GM23338 (cell line): ENCODE measurements around the gene GJC2. TPM values are rescaled to one million over a fixed set of nuclear protein-coding genes. Genes with fewer than 3 reads are reported as not detected.

Experiments used
- ATAC-seq: fragments of 200-7000 bp; cut with Tn5 transposase; 3 replicates; pipeline ENCODE4 v1.9.1; 2020
- DNase-seq: peaks from one replicate; pipeline ENCODE4 v3.0.0-alpha.2; 2015; ENCODE audit warnings: low spot score
- H2AFZ ChIP-seq: fragments of 200-600 bp; sonication (generic); 2 replicates; pipeline ENCODE4 v1.8.0; 2016; ENCODE audit warnings: antibody characterized with exemption, mild to moderate bottlenecking, moderate library complexity
- H3F3A ChIP-seq: fragments of 200-600 bp; sonication (generic); replicated peaks from 2 replicates; pipeline ENCODE4 v1.8.0; 2017; ENCODE audit warnings: antibody characterized with exemption, mixed run types, low read depth
- H3K27ac ChIP-seq: fragments of 200-600 bp; sonication (generic); 2 replicates; pipeline ENCODE4 v1.6.1; 2016; ENCODE audit warnings: low read depth
- H3K27me3 ChIP-seq: fragments of 200-600 bp; sonication (generic); 2 replicates; pipeline ENCODE4 v1.8.0; 2016; ENCODE audit warnings: mild to moderate bottlenecking, mixed run types, moderate library complexity; ENCODE audit not compliant: insufficient read depth
- H3K36me3 ChIP-seq: fragments of 200-600 bp; sonication (generic); 2 replicates; pipeline ENCODE4 v1.8.0; 2016; ENCODE audit warnings: mild to moderate bottlenecking; ENCODE audit not compliant: insufficient read depth
- H3K4me1 ChIP-seq: fragments of 200-600 bp; sonication (generic); 2 replicates; pipeline ENCODE4 v1.8.0; 2016; ENCODE audit warnings: mild to moderate bottlenecking, moderate library complexity; ENCODE audit not compliant: insufficient read depth
- H3K4me2 ChIP-seq: fragments of 200-600 bp; sonication (generic); 2 replicates; pipeline ENCODE4 v1.7.1; 2017; ENCODE audit warnings: mixed run types
- H3K4me3 ChIP-seq: fragments of 200-600 bp; sonication (generic); 2 replicates; pipeline ENCODE4 v1.6.1; 2016; ENCODE audit warnings: mixed run types
- H3K79me2 ChIP-seq: fragments of 200-600 bp; sonication (generic); replicated peaks from 2 replicates; pipeline ENCODE4 v1.8.0; 2017; ENCODE audit warnings: mild to moderate bottlenecking; ENCODE audit not compliant: insufficient read depth
- H3K9me2 ChIP-seq: fragments of 200-600 bp; sonication (generic); 2 replicates; pipeline ENCODE4 v1.8.0; 2017; ENCODE audit not compliant: insufficient read depth
- H4K20me1 ChIP-seq: fragments of 200-600 bp; sonication (generic); replicated peaks from 2 replicates; pipeline ENCODE4 v1.8.0; 2017; ENCODE audit warnings: mild to moderate bottlenecking; ENCODE audit not compliant: insufficient read depth
- H3K27ac Mint-ChIP-seq: 2 replicates; pipeline ENCODE4 v1.8.0; 2020; ENCODE audit warnings: inconsistent platforms, mild to moderate bottlenecking, moderate library complexity, mixed read lengths
- H3K27me3 Mint-ChIP-seq: 3 replicates; pipeline ENCODE4 v1.8.0; 2022; ENCODE audit warnings: low read depth, mild to moderate bottlenecking, moderate library complexity, mixed read lengths, inconsistent platforms; ENCODE audit not compliant: insufficient read depth, poor library complexity
- H3K36me3 Mint-ChIP-seq: 3 replicates; pipeline ENCODE4 v1.8.0; 2021; ENCODE audit warnings: low read depth, mild to moderate bottlenecking, inconsistent platforms, moderate library complexity, mixed read lengths
- H3K4me1 Mint-ChIP-seq: 3 replicates; pipeline ENCODE4 v1.8.0; 2020; ENCODE audit warnings: mild to moderate bottlenecking, inconsistent platforms, mixed read lengths
- H3K4me3 Mint-ChIP-seq: 3 replicates; pipeline ENCODE4 v1.8.0; 2021; ENCODE audit warnings: moderate library complexity, mild to moderate bottlenecking, inconsistent platforms, mixed read lengths
- H3K9me3 Mint-ChIP-seq: 3 replicates; pipeline ENCODE4 v1.8.0; 2020; ENCODE audit warnings: moderate library complexity, mild to moderate bottlenecking, inconsistent platforms, mixed read lengths
- CREB1 ChIP-seq: fragments of 250-450 bp; sonication (Bioruptor Pico); IDR thresholded peaks from 2 replicates; pipeline ENCODE4 v1.5.0; 2020; ENCODE audit warnings: low read depth, mild to moderate bottlenecking, moderate library complexity
- ETS1 ChIP-seq: IDR thresholded peaks from 2 replicates; pipeline ENCODE4 v1.6.1; 2016; ENCODE audit warnings: antibody characterized with exemption
- EZH2 ChIP-seq: fragments of 200-600 bp; sonication (generic); IDR thresholded peaks from one replicate; pipeline ENCODE4 v1.8.0; 2017; ENCODE audit warnings: antibody characterized with exemption, mild to moderate bottlenecking, low read depth; ENCODE audit not compliant: unreplicated experiment
- EZH2phosphoT487 ChIP-seq: fragments of 200-600 bp; sonication (generic); IDR thresholded peaks from one replicate; pipeline ENCODE4 v1.8.1; 2018; ENCODE audit warnings: antibody characterized with exemption; ENCODE audit not compliant: unreplicated experiment
- JUNB ChIP-seq: IDR thresholded peaks from one replicate; pipeline ENCODE4 v1.6.1; 2016; ENCODE audit warnings: antibody characterized with exemption; ENCODE audit not compliant: unreplicated experiment
- NANOG ChIP-seq: IDR thresholded peaks from 2 replicates; pipeline ENCODE4 v1.6.1; 2016; ENCODE audit warnings: antibody characterized with exemption, borderline replicate concordance
- POLR2AphosphoS5 ChIP-seq: IDR thresholded peaks from 2 replicates; pipeline ENCODE4 v1.6.1; 2016; ENCODE audit warnings: antibody characterized with exemption, low read depth
- STAT1 ChIP-seq: IDR thresholded peaks from one replicate; pipeline ENCODE4 v1.6.1; 2016; ENCODE audit warnings: antibody characterized with exemption; ENCODE audit not compliant: unreplicated experiment
- ZNF114 ChIP-seq: fragments of 250-450 bp; sonication (Bioruptor Pico); IDR thresholded peaks from 2 replicates; pipeline ENCODE4 v1.5.0; 2020; ENCODE audit warnings: mild to moderate bottlenecking, moderate library complexity
- ZNF331 ChIP-seq: fragments of 250-450 bp; sonication (Bioruptor Pico); IDR thresholded peaks from 2 replicates; pipeline ENCODE4 v1.5.0; 2020; ENCODE audit warnings: low read depth, mild to moderate bottlenecking, moderate library complexity
- ZNF462 ChIP-seq: fragments of 250-450 bp; sonication (Bioruptor Pico); IDR thresholded peaks from 2 replicates; pipeline ENCODE4 v1.5.0; 2020; ENCODE audit warnings: mild to moderate bottlenecking, moderate library complexity
- polyA plus RNA-seq: library from polyadenylated mRNA; unstranded; fragments of >200 nt; fragmentation: Nextera tagmentation; extraction: Ambion mirVana; gene quantifications from 2 replicates; pipeline ENCODE4 v1.2.1, GENCODE V29; 2016
- total RNA-seq: library from RNA; depleted of rRNA; stranded (reverse); fragments of >200 nt; shearing (Covaris generic); gene quantifications from 2 replicates; pipeline ENCODE4 v1.2.3, GENCODE V29; 2014
- TF ChIP-seq, protein P1 (sequence below): IDR thresholded peaks from one replicate; pipeline ENCODE4 v1.6.1; 2018; ENCODE audit warnings: antibody characterized with exemption; ENCODE audit not compliant: unreplicated experiment
- TF ChIP-seq, protein P2 (sequence below), 2 experiments: fragments of 200-600 bp in 1 of 2; sonication (generic) in 1 of 2; conservative IDR thresholded peaks; 2 replicates each; pipeline versions ENCODE4 v1.5.1 to v1.6.1; 2016 to 2017; ENCODE audit warnings: antibody characterized with exemption in 2 of 2, low read depth in 2 of 2, mild to moderate bottlenecking in 2 of 2, moderate library complexity in 1 of 2

Gene GJC2
- total and polyA plus RNA-seq, 2 experiments from 2014 or later = 0.15 to 1.2 TPM

- Histone ChIP-seq H4K20me1 (no peaks in the 10 kb centered on the region), H3K4me1 (no peaks in the 10 kb centered on the region), H3K9me2 (no peaks in the 10 kb centered on the region), H2AFZ (no peak overlapping the region), H3K36me3 (no peaks in the 10 kb centered on the region), H3K27me3 (no peaks in the 10 kb centered on the region), H3K27ac (no peak overlapping the region), H3K4me2 (no peak overlapping the region), H3K4me3 (no peak overlapping the region), H3F3A (no peaks in the 10 kb centered on the region), H3K79me2 (no peaks in the 10 kb centered on the region)
- TF ChIP-seq STAT1 = no peak
- no peak for TF ChIP-seq EZH2phosphoT487
- TF ChIP-seq ZNF114 = no peak
- TF ChIP-seq POLR2AphosphoS5 = no peak
- no peak for TF ChIP-seq JUNB
- TF ChIP-seq NANOG = no peak
- no peak for TF ChIP-seq CREB1
- TF ChIP-seq ZNF331 (CRISPR knock-in tag) = no peak
- no peak for TF ChIP-seq EZH2
- TF ChIP-seq, protein P1, sequence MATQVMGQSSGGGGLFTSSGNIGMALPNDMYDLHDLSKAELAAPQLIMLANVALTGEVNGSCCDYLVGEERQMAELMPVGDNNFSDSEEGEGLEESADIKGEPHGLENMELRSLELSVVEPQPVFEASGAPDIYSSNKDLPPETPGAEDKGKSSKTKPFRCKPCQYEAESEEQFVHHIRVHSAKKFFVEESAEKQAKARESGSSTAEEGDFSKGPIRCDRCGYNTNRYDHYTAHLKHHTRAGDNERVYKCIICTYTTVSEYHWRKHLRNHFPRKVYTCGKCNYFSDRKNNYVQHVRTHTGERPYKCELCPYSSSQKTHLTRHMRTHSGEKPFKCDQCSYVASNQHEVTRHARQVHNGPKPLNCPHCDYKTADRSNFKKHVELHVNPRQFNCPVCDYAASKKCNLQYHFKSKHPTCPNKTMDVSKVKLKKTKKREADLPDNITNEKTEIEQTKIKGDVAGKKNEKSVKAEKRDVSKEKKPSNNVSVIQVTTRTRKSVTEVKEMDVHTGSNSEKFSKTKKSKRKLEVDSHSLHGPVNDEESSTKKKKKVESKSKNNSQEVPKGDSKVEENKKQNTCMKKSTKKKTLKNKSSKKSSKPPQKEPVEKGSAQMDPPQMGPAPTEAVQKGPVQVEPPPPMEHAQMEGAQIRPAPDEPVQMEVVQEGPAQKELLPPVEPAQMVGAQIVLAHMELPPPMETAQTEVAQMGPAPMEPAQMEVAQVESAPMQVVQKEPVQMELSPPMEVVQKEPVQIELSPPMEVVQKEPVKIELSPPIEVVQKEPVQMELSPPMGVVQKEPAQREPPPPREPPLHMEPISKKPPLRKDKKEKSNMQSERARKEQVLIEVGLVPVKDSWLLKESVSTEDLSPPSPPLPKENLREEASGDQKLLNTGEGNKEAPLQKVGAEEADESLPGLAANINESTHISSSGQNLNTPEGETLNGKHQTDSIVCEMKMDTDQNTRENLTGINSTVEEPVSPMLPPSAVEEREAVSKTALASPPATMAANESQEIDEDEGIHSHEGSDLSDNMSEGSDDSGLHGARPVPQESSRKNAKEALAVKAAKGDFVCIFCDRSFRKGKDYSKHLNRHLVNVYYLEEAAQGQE = no peak
- TF ChIP-seq, protein P2, sequence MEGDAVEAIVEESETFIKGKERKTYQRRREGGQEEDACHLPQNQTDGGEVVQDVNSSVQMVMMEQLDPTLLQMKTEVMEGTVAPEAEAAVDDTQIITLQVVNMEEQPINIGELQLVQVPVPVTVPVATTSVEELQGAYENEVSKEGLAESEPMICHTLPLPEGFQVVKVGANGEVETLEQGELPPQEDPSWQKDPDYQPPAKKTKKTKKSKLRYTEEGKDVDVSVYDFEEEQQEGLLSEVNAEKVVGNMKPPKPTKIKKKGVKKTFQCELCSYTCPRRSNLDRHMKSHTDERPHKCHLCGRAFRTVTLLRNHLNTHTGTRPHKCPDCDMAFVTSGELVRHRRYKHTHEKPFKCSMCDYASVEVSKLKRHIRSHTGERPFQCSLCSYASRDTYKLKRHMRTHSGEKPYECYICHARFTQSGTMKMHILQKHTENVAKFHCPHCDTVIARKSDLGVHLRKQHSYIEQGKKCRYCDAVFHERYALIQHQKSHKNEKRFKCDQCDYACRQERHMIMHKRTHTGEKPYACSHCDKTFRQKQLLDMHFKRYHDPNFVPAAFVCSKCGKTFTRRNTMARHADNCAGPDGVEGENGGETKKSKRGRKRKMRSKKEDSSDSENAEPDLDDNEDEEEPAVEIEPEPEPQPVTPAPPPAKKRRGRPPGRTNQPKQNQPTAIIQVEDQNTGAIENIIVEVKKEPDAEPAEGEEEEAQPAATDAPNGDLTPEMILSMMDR (conservative IDR thresholded peaks at IDR 0.05; ENCODE audit: low read depth in 2 of 2) = no peak
- TF ChIP-seq ETS1 = no peak
- no peak for TF ChIP-seq ZNF462
- Mint-ChIP-seq H3K4me3 (no peak overlapping the region), H3K36me3 (peaks cover 2% of the 10 kb centered on the region; the same call in 1 of the 3 replicates), H3K4me1 (no peaks in the 10 kb centered on the region), H3K9me3 (no peaks in the 10 kb centered on the region), H3K27ac (no peak overlapping the region), H3K27me3 (peaks cover 9% of the 10 kb centered on the region)
- ATAC-seq (no peak), DNase-seq (no peak)
Measured at GRCh38 chr1:228178737-228179684, 29.3 kb downstream of the GJC2 start.
